IMR-90 (cell line): ENCODE measurements around the gene CYFIP2. TPM values are rescaled to one million over a fixed set of nuclear protein-coding genes. Genes with fewer than 3 reads are reported as not detected.
A peak's percentile ranks its signal among the peaks of the same experiment; 100 is the strongest.

ENCODE experiments used
- ATAC-seq: fragments of 200-7000 bp; cut with Tn5 transposase; 2 replicates; pipeline ENCODE4 v1.9.1; 2020; ENCODE audit warnings: low read depth, mild to moderate bottlenecking, moderate library complexity
- BruUV-seq: library from RNA; stranded (reverse); fragments of 400-500 nt; replicated peaks from 2 replicates; lab custom pipeline; 2021; lab: Mats Ljungman, UMichigan
- CTCF ChIA-PET: fragments of 300-600 bp; formaldehyde crosslinking; extraction: SDS; loops from one replicate; lab custom pipeline; 2021; ENCODE audit warnings: antibody characterized with exemption; lab: Yijun Ruan, JAX
- POLR2A ChIA-PET: fragments of 300-600 bp; sonication (Branson Sonifier 250); formaldehyde crosslinking; loops from one replicate; lab custom pipeline; 2022; ENCODE audit warnings: antibody characterized with exemption; ENCODE audit not compliant: unreplicated experiment; lab: Charles Lee
- DNase-seq: peaks from one replicate; pipeline ENCODE4 v3.0.0; 2013
- H2AFZ ChIP-seq: replicated peaks from 2 replicates; pipeline ENCODE3; 2013; ENCODE audit warnings: low read length, mild to moderate bottlenecking; ENCODE audit not compliant: poor library complexity
- H2AK5ac ChIP-seq: 2 replicates; pipeline ENCODE4 v1.6.1; 2013; ENCODE audit warnings: low read depth, low read length, inconsistent platforms
- H2AK9ac ChIP-seq: replicated peaks from 2 replicates; pipeline ENCODE3; 2013; ENCODE audit warnings: mild to moderate bottlenecking, low read depth, low read length, moderate library complexity; ENCODE audit not compliant: poor library complexity
- H2BK120ac ChIP-seq: 2 replicates; pipeline ENCODE4 v1.6.1; 2013; ENCODE audit warnings: low read depth, low read length, inconsistent platforms
- H2BK15ac ChIP-seq: 3 replicates; pipeline ENCODE4 v1.6.1; 2013; ENCODE audit warnings: low read depth, low read length, inconsistent platforms
- H2BK20ac ChIP-seq: 2 replicates; pipeline ENCODE4 v1.6.1; 2013; ENCODE audit warnings: low read depth, mild to moderate bottlenecking, inconsistent platforms, low read length, moderate library complexity
- H2BK5ac ChIP-seq: 2 replicates; pipeline ENCODE4 v1.6.1; 2013; ENCODE audit warnings: mild to moderate bottlenecking, low read depth, low read length, inconsistent platforms; ENCODE audit not compliant: poor library complexity, severe bottlenecking
- H3K14ac ChIP-seq: replicated peaks from 2 replicates; pipeline ENCODE4 v1.6.1; 2013; ENCODE audit warnings: low read depth, low read length, inconsistent platforms
- H3K18ac ChIP-seq: 2 replicates; pipeline ENCODE4 v1.6.1; 2013; ENCODE audit warnings: low read depth, low read length, control low read depth
- H3K23ac ChIP-seq: 2 replicates; pipeline ENCODE4 v1.6.1; 2013; ENCODE audit warnings: low read depth, low read length, inconsistent platforms
- H3K27ac ChIP-seq: 2 replicates; pipeline ENCODE4 v1.5.1; 2013; ENCODE audit warnings: mild to moderate bottlenecking, control low read depth, low read length; ENCODE audit not compliant: insufficient read depth
- H3K27me3 ChIP-seq: 2 replicates; pipeline ENCODE4 v1.6.1; 2013; ENCODE audit warnings: low read length; ENCODE audit not compliant: control insufficient read depth, insufficient read depth
- H3K36me3 ChIP-seq: 2 replicates; pipeline ENCODE4 v1.6.1; 2013; ENCODE audit warnings: low read length, mixed read lengths; ENCODE audit not compliant: control insufficient read depth, insufficient read depth
- H3K4ac ChIP-seq: 2 replicates; pipeline ENCODE4 v1.6.1; 2013; ENCODE audit warnings: low read depth, low read length, inconsistent platforms
- H3K4me1 ChIP-seq: 2 replicates; pipeline ENCODE4 v1.6.1; 2013; ENCODE audit warnings: low read length, mixed read lengths; ENCODE audit not compliant: control insufficient read depth, insufficient read depth
- H3K4me2 ChIP-seq: 2 replicates; pipeline ENCODE4 v1.6.1; 2013; ENCODE audit warnings: low read depth, mild to moderate bottlenecking, control low read depth, low read length, moderate library complexity
- H3K4me3 ChIP-seq: 2 replicates; pipeline ENCODE4 v1.5.1; 2013; ENCODE audit warnings: low read depth, mild to moderate bottlenecking, control low read depth, low read length, moderate library complexity; ENCODE audit not compliant: insufficient read depth
- H3K56ac ChIP-seq: 2 replicates; pipeline ENCODE4 v1.6.1; 2013; ENCODE audit warnings: low read length, inconsistent platforms; ENCODE audit not compliant: insufficient read depth; ENCODE audit errors: extremely low read depth
- H3K79me1 ChIP-seq, 2 experiments: 2 replicates each; pipeline ENCODE4 v1.6.1; 2013; ENCODE audit warnings: low read length in 2 of 2, inconsistent platforms in 1 of 2, low read depth in 1 of 2
- H3K9ac ChIP-seq: 2 replicates; pipeline ENCODE4 v1.6.1; 2013; ENCODE audit warnings: low read depth, low read length, control low read depth
- H3K9me1 ChIP-seq: 2 replicates; pipeline ENCODE4 v1.6.1; 2013; ENCODE audit warnings: low read length, inconsistent platforms; ENCODE audit not compliant: insufficient read depth
- H3K9me3 ChIP-seq: 2 replicates; pipeline ENCODE4 v1.6.1; 2013; ENCODE audit warnings: low read length; ENCODE audit not compliant: control insufficient read depth, insufficient read depth
- H4K20me1 ChIP-seq: 2 replicates; pipeline ENCODE4 v1.6.1; 2013; ENCODE audit warnings: low read length, inconsistent platforms; ENCODE audit not compliant: insufficient read depth
- H4K5ac ChIP-seq: 2 replicates; pipeline ENCODE4 v1.6.1; 2013; ENCODE audit warnings: mild to moderate bottlenecking, low read depth, low read length, control low read depth
- H4K8ac ChIP-seq, 2 experiments: 2 replicates each; pipeline ENCODE4 v1.6.1; 2013; ENCODE audit warnings: low read depth in 2 of 2, low read length in 2 of 2, control low read depth in 1 of 2, inconsistent platforms in 1 of 2
- H4K91ac ChIP-seq: 2 replicates; pipeline ENCODE4 v1.6.1; 2013; ENCODE audit warnings: low read depth, low read length, inconsistent platforms; ENCODE audit not compliant: insufficient read depth
- BHLHE40 ChIP-seq: fragments of 150-350 bp; IDR thresholded peaks from 2 replicates; pipeline ENCODE4 v1.6.1; 2016; ENCODE audit warnings: mild to moderate bottlenecking, low read depth, low read length
- CEBPB ChIP-seq: IDR thresholded peaks from 2 replicates; pipeline ENCODE4 v1.6.1; 2012; ENCODE audit warnings: low read depth, low read length, improper control_type of control experiment
- CHD1 ChIP-seq: IDR thresholded peaks from 2 replicates; pipeline ENCODE4 v1.6.1; 2012; ENCODE audit warnings: low read depth, low read length, improper control_type of control experiment
- FOS ChIP-seq: fragments of 150-350 bp; IDR thresholded peaks from 2 replicates; pipeline ENCODE4 v1.6.1; 2016; ENCODE audit warnings: low read depth, low read length
- MAFK ChIP-seq: IDR thresholded peaks from 2 replicates; pipeline ENCODE4 v1.6.1; 2012; ENCODE audit warnings: low read depth, low read length, improper control_type of control experiment
- MAZ ChIP-seq: IDR thresholded peaks from 2 replicates; pipeline ENCODE4 v1.6.1; 2012; ENCODE audit warnings: low read depth, mild to moderate bottlenecking, low read length, improper control_type of control experiment, moderate library complexity, borderline replicate concordance
- MXI1 ChIP-seq: IDR thresholded peaks from 2 replicates; pipeline ENCODE4 v1.6.1; 2012; ENCODE audit warnings: low read depth, mild to moderate bottlenecking, low read length, moderate library complexity, borderline replicate concordance
- NFE2L2 ChIP-seq: fragments of 150-350 bp; IDR thresholded peaks from 2 replicates; pipeline ENCODE4 v1.6.1; 2016; ENCODE audit warnings: low read depth, mild to moderate bottlenecking, low read length
- POLR2A ChIP-seq: IDR thresholded peaks from 2 replicates; pipeline ENCODE4 v1.6.1; 2012; ENCODE audit warnings: mild to moderate bottlenecking, low read depth, low read length
- RAD21 ChIP-seq: IDR thresholded peaks from 2 replicates; pipeline ENCODE4 v1.6.1; 2012; ENCODE audit warnings: low read length, improper control_type of control experiment
- RCOR1 ChIP-seq: IDR thresholded peaks from 2 replicates; pipeline ENCODE4 v1.6.1; 2012; ENCODE audit warnings: mild to moderate bottlenecking, low read length, improper control_type of control experiment; ENCODE audit not compliant: insufficient replicate concordance
- RFX5 ChIP-seq: IDR thresholded peaks from 2 replicates; pipeline ENCODE4 v1.8.0; 2012; ENCODE audit warnings: low read depth, mild to moderate bottlenecking, low read length, moderate library complexity
- SMC3 ChIP-seq: fragments of 150-350 bp; IDR thresholded peaks from 2 replicates; pipeline ENCODE4 v1.6.1; 2016; ENCODE audit warnings: low read depth, mild to moderate bottlenecking, antibody characterized with exemption, low read length, moderate library complexity
- USF2 ChIP-seq: fragments of 150-350 bp; IDR thresholded peaks from 2 replicates; pipeline ENCODE4 v1.6.1; 2017; ENCODE audit warnings: mild to moderate bottlenecking, antibody characterized with exemption, low read length, low read depth
- WGBS, 2 experiments: methylation state at CpG; one replicate each; pipeline versions ENCODE4 v1.1.5 to v1.1.7; 2013; ENCODE audit warnings: missing lambda C conversion rate in 2 of 2; ENCODE audit not compliant: insufficient read length in 1 of 2; ENCODE audit errors: extremely low coverage in 2 of 2; 5-methylcytosine and 5-hydroxymethylcytosine counted together
- dilution Hi-C: fragments of 300-500 bp; cut with HindIII; formaldehyde crosslinking; loops from one replicate; pipeline ENCODE4 v1.14.3; 2018; ENCODE audit warnings: low sequenced_read_pairs; ENCODE audit not compliant: unreplicated experiment
- in situ Hi-C: fragments of 300-500 bp; cut with MboI; formaldehyde crosslinking; loops from 3 replicates; pipeline ENCODE4 v1.14.3; 2019; ENCODE audit warnings: low sequenced_read_pairs, inconsistent platforms, mixed read lengths
- intact Hi-C: fragments of 100-400 bp; cut with micrococcal nuclease; formaldehyde crosslinking; loops from 2 replicates; pipeline ENCODE4 v1.10.0; 2022
- polyA plus RNA-seq, 3 experiments: library from polyadenylated mRNA; depleted of rRNA; stranded (reverse); fragments of >200 nt; gene quantifications; 2 replicates each; pipeline ENCODE4 v1.2.3, GENCODE V29; 2012; ENCODE audit warnings: low replicate concordance in 1 of 3
- total RNA-seq: library from RNA; depleted of rRNA; stranded (reverse); fragments of >200 nt; gene quantifications from 2 replicates; pipeline ENCODE4 v1.2.3, GENCODE V29; 2012
- TF ChIP-seq, protein P1 (sequence below): fragments of 150-350 bp; IDR thresholded peaks from 2 replicates; pipeline ENCODE4 v1.6.1; 2016; ENCODE audit warnings: low read depth, mild to moderate bottlenecking, low read length, moderate library complexity, borderline replicate concordance
- TF ChIP-seq, protein P2 (sequence below): conservative IDR thresholded peaks from 2 replicates; pipeline ENCODE4 v1.5.1; 2012; ENCODE audit warnings: mild to moderate bottlenecking, low read depth, low read length, improper control_type of control experiment

Gene CYFIP2
- total and polyA plus RNA-seq, 2 of the 4 experiments (the other 2 are of a cell fraction): 6.8 to 13.4 TPM

GRCh38 chr5:157362012-157362411 is 96.1 kb downstream of the CYFIP2 start:
- no peak overlapping the region for H2AFZ ChIP-seq
- H2AK5ac ChIP-seq: no peak overlapping the region
- no peak overlapping the region for H3K27ac ChIP-seq
- H3K9me3 ChIP-seq: no peaks in the 10 kb centered on the region
- H2BK5ac ChIP-seq: no peak overlapping the region
- 0 out of 2 replicates have a peak, but pooled peaks cover 1% of the 10 kb centered on the region for H3K4me1 ChIP-seq
- H4K91ac ChIP-seq: no peak overlapping the region
- no peak for TF ChIP-seq MAFK
- TF ChIP-seq NFE2L2: no peak
- TF ChIP-seq FOS: no peak
- no peak for TF ChIP-seq RCOR1
- TF ChIP-seq MXI1: no peak
- TF ChIP-seq BHLHE40: no peak
- TF ChIP-seq, protein P1, sequence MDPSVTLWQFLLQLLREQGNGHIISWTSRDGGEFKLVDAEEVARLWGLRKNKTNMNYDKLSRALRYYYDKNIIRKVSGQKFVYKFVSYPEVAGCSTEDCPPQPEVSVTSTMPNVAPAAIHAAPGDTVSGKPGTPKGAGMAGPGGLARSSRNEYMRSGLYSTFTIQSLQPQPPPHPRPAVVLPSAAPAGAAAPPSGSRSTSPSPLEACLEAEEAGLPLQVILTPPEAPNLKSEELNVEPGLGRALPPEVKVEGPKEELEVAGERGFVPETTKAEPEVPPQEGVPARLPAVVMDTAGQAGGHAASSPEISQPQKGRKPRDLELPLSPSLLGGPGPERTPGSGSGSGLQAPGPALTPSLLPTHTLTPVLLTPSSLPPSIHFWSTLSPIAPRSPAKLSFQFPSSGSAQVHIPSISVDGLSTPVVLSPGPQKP: no peak
- no peak for TF ChIP-seq USF2
- TF ChIP-seq POLR2A: no peak
- TF ChIP-seq RFX5: no peak
- TF ChIP-seq CEBPB: no peak
- no peak for TF ChIP-seq SMC3
- TF ChIP-seq RAD21: no peak
- no peak for TF ChIP-seq CHD1
- TF ChIP-seq, protein P2, sequence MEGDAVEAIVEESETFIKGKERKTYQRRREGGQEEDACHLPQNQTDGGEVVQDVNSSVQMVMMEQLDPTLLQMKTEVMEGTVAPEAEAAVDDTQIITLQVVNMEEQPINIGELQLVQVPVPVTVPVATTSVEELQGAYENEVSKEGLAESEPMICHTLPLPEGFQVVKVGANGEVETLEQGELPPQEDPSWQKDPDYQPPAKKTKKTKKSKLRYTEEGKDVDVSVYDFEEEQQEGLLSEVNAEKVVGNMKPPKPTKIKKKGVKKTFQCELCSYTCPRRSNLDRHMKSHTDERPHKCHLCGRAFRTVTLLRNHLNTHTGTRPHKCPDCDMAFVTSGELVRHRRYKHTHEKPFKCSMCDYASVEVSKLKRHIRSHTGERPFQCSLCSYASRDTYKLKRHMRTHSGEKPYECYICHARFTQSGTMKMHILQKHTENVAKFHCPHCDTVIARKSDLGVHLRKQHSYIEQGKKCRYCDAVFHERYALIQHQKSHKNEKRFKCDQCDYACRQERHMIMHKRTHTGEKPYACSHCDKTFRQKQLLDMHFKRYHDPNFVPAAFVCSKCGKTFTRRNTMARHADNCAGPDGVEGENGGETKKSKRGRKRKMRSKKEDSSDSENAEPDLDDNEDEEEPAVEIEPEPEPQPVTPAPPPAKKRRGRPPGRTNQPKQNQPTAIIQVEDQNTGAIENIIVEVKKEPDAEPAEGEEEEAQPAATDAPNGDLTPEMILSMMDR: no peak
- TF ChIP-seq MAZ: no peak
- H3K56ac ChIP-seq: no peak overlapping the region
- no peak overlapping the region for H3K14ac ChIP-seq
- no peak overlapping the region for H3K18ac ChIP-seq
- ChIA-PET CTCF (interaction anchor here (0.7 kb wide), 1 partner anchor 25 kb away, joined by 3 read pairs; no protein-coding TSS in a partner anchor), POLR2A (interaction anchor here (0.6 kb wide), 1 partner anchor 25 kb away, joined by 4 read pairs; no protein-coding TSS in a partner anchor)
- H4K20me1 ChIP-seq: no peaks in the 10 kb centered on the region
- BruUV-seq: no TSS peak
- whole genome bisulfite sequencing, 2 experiments: 86% methylated on average over 1 of the region's 3 CpGs; no CpG with 5 or more reads in 1 of the 2 experiments
- no peaks in the 10 kb centered on the region for H3K79me1 ChIP-seq
- intact Hi-C loops: no loop called here
- H3K23ac ChIP-seq: 0 out of 2 replicates have a peak overlapping the region, but pooled peaks have one; percentile 46
- H3K4me3 ChIP-seq: no peak overlapping the region
- H4K8ac ChIP-seq: peak overlapping the region in 1 of 2 experiments; percentile 36; a peak in 2 of 4 replicates
- H3K9ac ChIP-seq: no peak overlapping the region
- dilution Hi-C loops: no loop called here
- H4K5ac ChIP-seq: no peak overlapping the region
- in situ Hi-C loops: no loop called here
- H2BK20ac ChIP-seq: no peak overlapping the region; the same call in 1 of the 2 replicates
- no peak overlapping the region for H3K4me2 ChIP-seq
- DNase-seq (peak; percentile 49), ATAC-seq (peak; percentile 22; the same call in 1 of the 2 replicates)
- H3K4ac ChIP-seq: no peak overlapping the region
- H2AK9ac ChIP-seq: no peak overlapping the region
- H3K36me3 ChIP-seq: no peaks in the 10 kb centered on the region
- peaks cover 11% of the 10 kb centered on the region for H3K9me1 ChIP-seq
- H2BK15ac ChIP-seq: no peak overlapping the region
- 0 out of 2 replicates have a peak overlapping the region, but pooled peaks have one; percentile 11 for H2BK120ac ChIP-seq
- no peaks in the 10 kb centered on the region for H3K27me3 ChIP-seq
